ENCODE data around the gene CLCN1. TPM values are rescaled to one million over a fixed set of nuclear protein-coding genes. Genes with fewer than 3 reads are reported as not detected.

CLCN1 gene
- total RNA-seq, 1 donor from 2014 or later: not detected

DNA sequence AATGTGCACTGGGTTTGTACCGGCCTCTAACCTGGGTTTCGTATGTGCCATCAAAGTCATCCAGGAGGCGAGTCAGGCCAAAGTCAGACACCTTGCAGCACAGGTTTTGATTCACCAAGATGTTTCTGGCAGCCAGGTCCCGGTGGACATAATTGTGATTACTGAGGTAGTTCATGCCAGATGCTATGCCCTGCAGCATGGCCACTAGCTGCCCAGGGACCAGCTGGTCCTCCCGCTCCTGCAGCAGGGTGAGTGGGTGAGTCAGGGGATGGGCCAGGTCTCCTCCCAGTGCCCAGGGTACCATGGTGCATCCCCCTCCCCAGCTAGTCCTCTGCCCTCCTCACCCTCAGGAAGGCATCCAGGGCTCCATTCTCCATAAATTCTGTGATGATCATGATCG lies 78.9 kb downstream of the CLCN1 start:
- Mint-ChIP-seq H3K9me3 (peaks cover 4% of the 10 kb centered on the region), H3K27ac (no peak overlapping the region), H3K36me3 (peaks cover 19% of the 10 kb centered on the region), H3K4me3 (no peak overlapping the region), H3K27me3 (ENCODE audit: insufficient read depth, low read depth) (peaks cover 8% of the 10 kb centered on the region), H3K4me1 (peaks cover 5% of the 10 kb centered on the region)
- Histone ChIP-seq H3K4me1 (no peaks in the 10 kb centered on the region), H2AFZ (replicated peaks) (no peak overlapping the region), H3K79me2 (ENCODE audit: low read depth) (no peaks in the 10 kb centered on the region), H4K20me1 (ENCODE audit: low read depth) (peaks cover 8% of the 10 kb centered on the region), H3K4me2 (no peak overlapping the region), H3K9me3 (ENCODE audit: low read depth) (no peaks in the 10 kb centered on the region), H3K27me3 (no peaks in the 10 kb centered on the region), H3K9ac (no peak overlapping the region), H3K4me3 (no peak overlapping the region), H3K27ac (no peak overlapping the region), H3F3A (ENCODE audit: low read depth) (no peaks in the 10 kb centered on the region), H3K36me3 (no peaks in the 10 kb centered on the region)
- DNase-seq (ENCODE audit: low spot score): no peak
- TF ChIP-seq EZH2phosphoT487 (IDR thresholded peaks at IDR 0.05) (no peak), EZH2 (IDR thresholded peaks at IDR 0.05) (no peak)
- TF ChIP-seq, protein P1, sequence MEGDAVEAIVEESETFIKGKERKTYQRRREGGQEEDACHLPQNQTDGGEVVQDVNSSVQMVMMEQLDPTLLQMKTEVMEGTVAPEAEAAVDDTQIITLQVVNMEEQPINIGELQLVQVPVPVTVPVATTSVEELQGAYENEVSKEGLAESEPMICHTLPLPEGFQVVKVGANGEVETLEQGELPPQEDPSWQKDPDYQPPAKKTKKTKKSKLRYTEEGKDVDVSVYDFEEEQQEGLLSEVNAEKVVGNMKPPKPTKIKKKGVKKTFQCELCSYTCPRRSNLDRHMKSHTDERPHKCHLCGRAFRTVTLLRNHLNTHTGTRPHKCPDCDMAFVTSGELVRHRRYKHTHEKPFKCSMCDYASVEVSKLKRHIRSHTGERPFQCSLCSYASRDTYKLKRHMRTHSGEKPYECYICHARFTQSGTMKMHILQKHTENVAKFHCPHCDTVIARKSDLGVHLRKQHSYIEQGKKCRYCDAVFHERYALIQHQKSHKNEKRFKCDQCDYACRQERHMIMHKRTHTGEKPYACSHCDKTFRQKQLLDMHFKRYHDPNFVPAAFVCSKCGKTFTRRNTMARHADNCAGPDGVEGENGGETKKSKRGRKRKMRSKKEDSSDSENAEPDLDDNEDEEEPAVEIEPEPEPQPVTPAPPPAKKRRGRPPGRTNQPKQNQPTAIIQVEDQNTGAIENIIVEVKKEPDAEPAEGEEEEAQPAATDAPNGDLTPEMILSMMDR (IDR thresholded peaks at IDR 0.05): no peak

DNA sequence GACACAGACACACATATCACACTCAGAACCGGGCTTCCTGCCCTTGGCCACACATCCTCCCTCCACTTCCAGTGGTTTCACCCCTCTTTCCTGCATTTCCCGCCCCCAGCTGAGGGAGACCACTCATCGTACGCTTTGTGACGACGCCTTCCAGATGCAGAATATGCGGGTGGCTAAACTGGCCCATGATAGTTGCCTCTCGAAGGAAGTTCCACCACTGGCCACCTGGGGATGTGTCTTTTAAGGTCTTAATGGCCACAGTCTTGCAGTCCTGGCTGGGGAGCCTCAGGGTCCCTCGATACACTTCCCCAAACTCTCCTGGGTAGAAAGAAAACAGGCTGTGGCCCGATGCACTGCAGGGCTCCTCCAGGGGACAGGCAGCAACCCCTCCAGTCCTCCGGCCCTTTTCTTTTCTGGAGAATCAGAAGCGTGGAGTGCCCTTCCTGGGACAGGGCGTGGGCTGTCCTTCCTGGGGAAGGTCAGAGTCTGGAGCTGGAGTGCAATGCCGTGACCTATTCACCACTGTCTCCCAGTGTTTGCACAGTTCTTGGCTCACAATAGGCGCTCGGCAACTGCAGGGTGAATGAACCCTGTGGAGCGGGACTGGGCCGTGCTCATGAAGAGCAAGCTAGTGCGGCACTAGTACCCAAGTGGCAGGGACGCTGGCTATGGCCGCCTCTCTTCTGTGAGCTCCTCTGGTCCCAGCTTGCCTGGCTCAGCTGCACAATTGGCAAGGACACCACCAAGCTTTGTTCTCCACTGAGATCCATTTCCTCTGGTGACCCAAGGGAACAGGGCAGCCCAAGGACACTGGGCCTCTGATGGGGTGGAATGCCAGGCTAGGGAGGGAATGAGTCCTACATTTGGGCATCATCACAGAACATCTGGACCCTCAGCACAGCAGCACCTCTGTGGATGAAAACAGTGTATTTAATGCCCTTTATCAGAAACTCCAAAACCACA lies 79.6 kb downstream of the CLCN1 start:
- peaks cover 14% of the 10 kb centered on the region for H3K36me3 Mint-ChIP-seq
- Histone ChIP-seq H3K9me3 (ENCODE audit: low read depth) (no peaks in the 10 kb centered on the region), H3K4me1 (no peaks in the 10 kb centered on the region), H3K9ac (no peak overlapping the region), H3K27ac (no peak overlapping the region), H2AFZ (replicated peaks) (no peak overlapping the region), H3K36me3 (no peaks in the 10 kb centered on the region), H3K27me3 (no peaks in the 10 kb centered on the region), H3K4me2 (no peak overlapping the region), H3K79me2 (ENCODE audit: low read depth) (no peaks in the 10 kb centered on the region), H4K20me1 (ENCODE audit: low read depth) (peaks cover 4% of the 10 kb centered on the region), H3F3A (ENCODE audit: low read depth) (no peaks in the 10 kb centered on the region), H3K4me3 (no peak overlapping the region)
- H3K27ac Mint-ChIP-seq: no peak overlapping the region
- peak overlapping the region; percentile 57 for H3K4me3 Mint-ChIP-seq
- peaks cover 8% of the 10 kb centered on the region for H3K27me3 Mint-ChIP-seq (ENCODE audit: insufficient read depth, low read depth)
- DNase-seq (ENCODE audit: low spot score): no peak
- no peak for TF ChIP-seq EZH2phosphoT487 (IDR thresholded peaks at IDR 0.05)
- no peak for TF ChIP-seq EZH2 (IDR thresholded peaks at IDR 0.05)
- TF ChIP-seq, protein P1 (IDR thresholded peaks at IDR 0.05): no peak
- H3K4me1 Mint-ChIP-seq: peaks cover 5% of the 10 kb centered on the region
- H3K9me3 Mint-ChIP-seq: peaks cover 4% of the 10 kb centered on the region

DNA sequence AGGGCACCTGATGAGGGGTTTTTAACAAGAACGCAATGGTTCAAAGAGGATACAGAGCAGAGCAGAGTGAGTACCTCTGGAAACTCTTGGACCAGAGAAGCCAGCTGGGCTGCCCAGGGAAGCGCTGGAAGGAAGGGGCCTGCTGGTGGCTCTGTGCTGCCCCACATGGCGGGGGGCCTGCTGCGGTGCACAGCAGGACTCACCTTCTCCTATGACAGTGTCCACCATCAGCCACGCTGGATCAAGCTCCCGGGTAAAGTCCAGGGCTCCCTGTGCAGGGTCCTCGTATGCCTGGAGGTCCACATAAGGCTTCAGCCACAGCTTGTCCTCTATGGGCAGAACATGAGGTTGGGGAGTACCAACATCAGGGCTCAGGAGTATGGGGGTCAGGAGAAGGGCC lies 80.3 kb downstream of the CLCN1 start:
- H3K36me3 Mint-ChIP-seq: peaks cover 14% of the 10 kb centered on the region
- H3K9me3 ChIP-seq (ENCODE audit: low read depth): no peaks in the 10 kb centered on the region
- H3K27me3 ChIP-seq: no peaks in the 10 kb centered on the region
- H3K27ac ChIP-seq: no peak overlapping the region
- no peak for DNase-seq (ENCODE audit: low spot score)
- H3K4me1 ChIP-seq: no peaks in the 10 kb centered on the region
- H3K36me3 ChIP-seq: no peaks in the 10 kb centered on the region
- no peaks in the 10 kb centered on the region for H3F3A ChIP-seq (ENCODE audit: low read depth)
- TF ChIP-seq EZH2 (IDR thresholded peaks at IDR 0.05) (no peak), EZH2phosphoT487 (IDR thresholded peaks at IDR 0.05) (no peak)
- TF ChIP-seq, protein P1 (IDR thresholded peaks at IDR 0.05): no peak
- no peak overlapping the region for H3K4me3 ChIP-seq
- H3K4me1 Mint-ChIP-seq: peaks cover 5% of the 10 kb centered on the region
- no peak overlapping the region for H3K4me2 ChIP-seq
- H3K9me3 Mint-ChIP-seq: peaks cover 4% of the 10 kb centered on the region
- no peak overlapping the region for H3K27ac Mint-ChIP-seq
- H3K27me3 Mint-ChIP-seq (ENCODE audit: insufficient read depth, low read depth): peaks cover 8% of the 10 kb centered on the region
- H3K9ac ChIP-seq: no peak overlapping the region
- H2AFZ ChIP-seq (replicated peaks): no peak overlapping the region
- H4K20me1 ChIP-seq (ENCODE audit: low read depth): no peaks in the 10 kb centered on the region
- H3K4me3 Mint-ChIP-seq: no peak overlapping the region
- no peaks in the 10 kb centered on the region for H3K79me2 ChIP-seq (ENCODE audit: low read depth)
